ENCODE measurements around the gene GALNT9.

Gene GALNT9

DNA sequence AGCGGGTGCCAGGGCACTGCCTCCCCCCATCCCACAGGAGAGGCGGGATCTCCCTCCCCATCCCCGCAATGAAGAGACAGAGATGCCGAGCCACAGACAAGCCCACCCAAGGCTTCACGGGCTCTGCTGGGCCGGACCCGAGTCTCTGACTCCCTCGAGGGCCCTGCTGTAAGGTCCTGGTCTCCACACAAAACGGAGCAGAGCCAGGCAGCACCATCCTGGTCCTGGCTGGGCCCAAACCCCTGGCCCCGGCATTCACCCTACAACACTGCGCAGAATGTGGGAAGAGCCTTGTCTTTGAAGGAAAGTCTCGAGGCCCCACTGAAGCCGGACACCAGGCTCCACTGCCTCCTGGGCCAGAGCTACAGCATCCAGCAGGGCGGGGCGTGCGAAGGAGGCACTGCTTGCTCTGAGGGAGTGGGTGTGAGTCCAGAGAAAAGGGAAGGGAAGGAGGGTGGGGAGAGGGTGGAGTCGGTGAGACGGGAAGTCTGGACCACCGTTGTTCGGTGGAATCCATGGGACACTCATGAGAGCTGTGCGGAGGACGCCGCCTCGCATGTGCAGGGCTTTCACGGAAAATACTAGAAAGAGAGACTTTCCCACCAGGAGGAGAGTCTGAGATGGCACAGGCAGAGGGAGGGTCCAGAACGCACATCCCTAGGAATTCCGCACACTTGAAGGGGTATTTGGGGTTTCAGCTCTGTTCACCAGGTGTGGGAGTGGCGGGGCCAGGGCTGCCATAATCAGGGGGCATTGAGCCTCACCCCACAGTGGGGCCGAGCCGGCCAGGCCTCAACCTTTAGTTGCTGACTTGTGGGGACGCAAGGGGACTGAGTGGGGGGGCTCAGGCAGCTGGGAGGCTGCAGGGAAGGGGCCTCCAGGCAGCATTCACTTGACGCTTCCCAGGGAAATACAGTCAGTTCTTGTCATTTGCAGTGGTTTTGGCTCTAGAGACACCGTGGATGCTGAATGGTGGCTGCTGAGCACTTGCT is 36.8 kb downstream of the GALNT9 start:
- ATAC-seq = no peak

DNA sequence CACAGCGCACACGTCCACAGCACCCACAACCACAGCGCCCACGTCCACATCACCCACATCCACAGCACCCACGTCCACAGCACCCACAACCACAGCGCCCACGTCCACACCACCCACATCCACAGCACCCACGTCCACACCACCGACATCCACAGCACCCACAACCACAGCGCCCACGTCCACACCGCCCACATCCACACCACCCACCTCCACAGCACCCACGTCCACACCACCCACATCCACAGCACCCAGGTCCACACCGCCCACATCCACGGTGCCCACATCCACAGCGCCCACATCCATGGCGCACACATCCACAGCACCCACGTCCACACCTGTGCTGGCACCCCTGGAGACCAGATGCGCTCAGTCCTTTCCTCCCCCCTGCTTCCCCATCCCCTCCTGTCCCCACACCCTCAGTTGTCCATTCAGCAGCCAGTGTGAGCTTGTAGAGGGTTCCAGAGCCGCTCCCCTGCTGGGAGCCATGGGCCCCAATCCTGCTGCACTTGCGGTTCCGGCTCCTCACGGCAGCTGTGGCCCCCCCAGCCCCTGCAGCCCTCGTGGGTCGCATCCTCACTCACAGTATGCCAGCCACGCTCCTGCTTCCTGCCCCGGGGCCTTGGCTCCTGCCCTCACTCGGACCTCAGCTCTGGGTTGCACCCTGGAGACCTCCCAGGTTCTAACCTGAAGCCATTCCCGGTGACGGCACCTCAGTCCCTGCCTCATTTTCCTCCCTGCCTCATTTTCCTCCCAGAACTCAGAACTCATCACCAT is 37.8 kb downstream of the GALNT9 start:
- ATAC-seq = no peak

DNA sequence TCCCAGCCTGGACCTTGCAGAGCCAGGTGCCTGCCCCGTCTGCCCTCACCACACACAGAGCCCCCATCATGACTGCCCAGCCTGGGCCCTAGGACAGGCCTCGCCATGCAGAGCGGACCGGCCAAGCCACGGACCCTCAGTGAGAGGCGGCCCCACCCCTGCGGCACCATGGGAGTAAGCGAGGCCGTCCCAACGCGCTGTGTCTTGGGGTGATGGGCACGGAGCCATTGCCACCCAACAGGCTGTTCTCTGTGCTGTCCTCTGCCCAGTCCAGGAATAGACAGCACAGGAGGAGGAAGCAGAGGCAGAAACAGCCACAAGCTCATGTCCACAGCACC is 39.2 kb downstream of the GALNT9 start:
- ATAC-seq = no peak

DNA sequence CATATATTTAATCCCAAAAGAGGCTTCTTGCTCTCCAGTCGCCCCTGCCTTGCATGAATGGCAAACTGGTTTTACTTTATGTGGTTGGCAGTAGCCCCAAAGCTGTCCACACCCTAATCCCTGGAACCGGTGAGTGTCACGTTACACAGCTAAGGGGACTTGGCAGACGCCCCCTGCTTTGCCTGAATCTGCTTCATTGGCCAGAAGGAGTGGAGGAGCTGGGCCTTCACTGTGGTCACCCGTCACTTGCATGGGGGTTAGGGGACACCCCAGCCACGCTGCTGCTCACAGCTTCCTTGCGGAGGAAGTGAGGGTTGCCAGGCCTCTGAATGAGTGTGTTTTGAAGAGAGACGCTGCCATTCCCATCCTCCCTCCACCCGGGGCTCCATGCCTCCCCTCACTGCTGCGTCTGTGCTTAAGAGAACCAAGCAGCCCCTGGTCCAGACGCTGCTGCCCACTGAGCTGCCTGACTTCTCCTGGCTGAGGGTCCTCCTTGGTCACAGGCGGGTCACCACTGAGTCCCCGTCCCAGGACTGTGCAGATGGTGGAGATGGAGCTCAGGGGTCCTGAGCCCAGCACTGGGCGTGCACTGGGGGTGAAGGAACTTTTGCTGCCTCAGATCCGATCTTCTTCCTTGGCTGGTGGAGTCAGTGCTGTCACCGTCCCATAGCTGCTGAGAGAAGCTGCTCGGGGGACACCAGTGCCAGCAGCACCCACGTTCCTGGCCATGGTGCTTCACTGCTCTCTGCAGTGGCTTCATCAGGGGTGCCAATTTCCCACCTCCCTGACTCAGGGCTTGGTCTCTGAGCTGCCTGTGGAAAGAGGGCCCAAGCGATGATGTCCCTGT is 39.8 kb downstream of the GALNT9 start:
- no peak for ATAC-seq

DNA sequence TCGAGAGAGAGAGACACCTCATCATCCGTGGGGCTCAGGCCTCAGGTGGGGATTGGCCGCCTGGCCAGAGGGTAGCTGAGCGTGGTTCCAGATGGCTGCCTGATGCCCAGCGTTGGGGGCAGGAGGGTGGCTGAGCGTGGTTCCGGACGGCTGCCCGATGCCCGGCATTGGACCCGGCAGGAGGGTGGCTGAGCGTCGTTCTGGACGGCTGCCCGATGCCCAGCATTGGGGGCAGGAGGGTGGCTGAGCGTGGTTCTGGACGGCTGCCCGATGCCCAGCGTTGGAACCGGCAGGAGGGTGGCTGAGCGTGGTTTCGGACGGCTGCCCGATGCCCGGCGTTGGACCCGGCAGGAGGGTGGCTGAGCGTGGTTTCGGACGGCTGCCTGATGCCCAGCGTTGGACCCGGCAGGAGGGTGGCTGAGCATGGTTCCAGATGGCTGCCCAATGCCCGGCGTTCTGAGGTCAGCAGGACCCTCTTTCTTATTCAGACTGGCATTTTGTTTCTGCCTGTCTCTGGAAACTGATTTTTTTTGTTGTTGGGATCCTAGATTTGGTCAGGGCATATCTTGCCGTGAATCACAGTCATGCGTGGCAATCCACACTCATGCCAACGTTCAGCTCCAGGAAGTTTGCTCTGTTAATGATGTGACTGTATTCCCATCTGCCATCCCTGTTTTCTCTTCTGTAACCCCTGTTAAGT is 40.7 kb downstream of the GALNT9 start:
- ATAC-seq = no peak

DNA sequence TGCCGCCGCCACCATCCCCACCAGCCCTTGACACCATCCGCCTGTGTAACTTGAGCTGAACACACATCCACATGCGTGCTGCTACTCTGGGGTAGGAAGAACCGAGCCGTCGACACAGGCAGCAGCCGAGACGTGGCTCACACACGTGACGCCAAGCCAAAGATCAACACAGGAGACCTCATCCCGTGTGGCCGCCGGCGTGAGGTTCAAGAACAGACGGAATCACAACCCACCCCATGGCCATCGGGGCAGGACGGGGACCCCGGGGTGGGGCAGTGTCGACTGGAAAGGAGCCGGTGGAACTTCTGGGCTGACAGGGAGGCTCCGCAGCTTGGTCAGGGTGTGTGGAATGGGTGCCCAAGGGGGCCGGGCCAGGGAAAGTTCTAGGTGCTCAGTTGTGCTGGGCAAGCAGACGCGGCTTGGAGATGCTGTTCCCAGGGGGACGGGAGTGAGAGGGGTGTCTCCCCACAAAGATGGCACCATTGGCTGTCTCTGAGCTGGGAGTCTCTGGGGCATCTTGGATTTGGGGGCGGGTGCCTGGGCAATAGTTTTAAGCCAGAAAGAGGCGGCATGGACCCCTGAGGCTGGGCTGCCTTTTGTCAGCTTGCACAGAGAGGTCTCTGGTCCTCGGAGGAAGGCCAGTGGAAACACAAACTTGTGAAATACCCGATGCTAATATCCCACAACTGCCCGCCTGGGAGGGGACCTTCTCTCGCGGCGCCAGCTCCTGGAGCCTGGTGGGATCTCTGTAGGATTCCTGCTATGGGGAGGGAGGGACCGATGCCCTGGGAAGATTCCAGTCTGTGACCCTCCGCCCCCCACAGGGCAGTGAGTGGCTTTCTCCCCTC is 41.8 kb downstream of the GALNT9 start:
- ATAC-seq = no peak

DNA sequence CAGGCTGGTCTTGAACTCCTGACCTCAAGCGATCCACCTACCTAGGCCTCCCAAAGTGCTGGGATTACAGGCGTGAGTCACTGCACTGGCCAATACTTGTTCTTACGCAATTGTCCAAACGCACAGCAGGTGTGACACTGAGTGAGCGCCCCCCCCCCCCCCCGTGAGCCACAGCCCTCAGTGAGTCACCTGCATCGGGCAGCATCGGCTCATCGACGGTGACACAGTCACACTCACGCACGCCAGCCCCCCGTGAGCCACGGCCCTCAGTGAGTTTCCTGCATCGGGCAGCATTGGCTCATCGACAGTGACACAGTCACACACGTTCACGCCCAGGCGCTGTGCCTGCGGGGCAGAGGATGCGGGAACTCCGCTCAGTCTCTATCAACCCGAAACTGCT is 42.5 kb downstream of the GALNT9 start:
- ATAC-seq = no peak

DNA sequence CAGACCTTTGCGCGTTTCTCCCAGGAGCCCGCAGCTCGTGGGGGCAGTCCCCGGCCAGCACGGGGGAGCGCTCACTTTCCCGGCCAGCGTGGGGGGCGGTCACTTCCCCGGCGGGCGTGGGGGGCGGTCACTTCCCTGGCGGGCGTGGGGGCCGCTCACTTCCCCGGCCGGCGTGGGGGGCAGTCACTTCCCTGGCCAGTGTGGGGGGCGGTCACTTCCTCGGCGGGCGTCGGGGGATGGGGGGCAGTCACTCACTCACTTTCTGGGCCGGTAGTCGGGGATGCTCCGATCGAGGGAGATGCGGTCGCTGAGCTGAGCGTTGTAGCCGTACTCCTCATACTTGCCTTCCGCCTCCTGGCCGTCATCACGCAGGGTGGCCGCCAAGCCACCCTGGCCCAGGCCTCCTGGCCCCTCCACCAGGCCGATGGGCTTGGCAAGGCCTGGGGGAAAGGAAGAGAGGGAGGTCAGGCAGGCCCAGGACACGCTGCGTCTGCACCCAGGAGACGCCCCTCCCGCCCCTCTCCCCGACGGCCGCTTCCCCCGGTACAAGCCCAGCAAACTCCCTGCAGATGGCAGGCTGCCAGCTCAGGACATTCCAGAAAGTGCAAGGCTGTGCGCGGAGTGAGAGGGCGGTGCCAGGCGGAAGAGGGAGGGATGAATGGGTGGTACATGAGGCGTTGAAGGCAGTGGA is 43.3 kb downstream of the GALNT9 start:
- no peak for ATAC-seq

DNA sequence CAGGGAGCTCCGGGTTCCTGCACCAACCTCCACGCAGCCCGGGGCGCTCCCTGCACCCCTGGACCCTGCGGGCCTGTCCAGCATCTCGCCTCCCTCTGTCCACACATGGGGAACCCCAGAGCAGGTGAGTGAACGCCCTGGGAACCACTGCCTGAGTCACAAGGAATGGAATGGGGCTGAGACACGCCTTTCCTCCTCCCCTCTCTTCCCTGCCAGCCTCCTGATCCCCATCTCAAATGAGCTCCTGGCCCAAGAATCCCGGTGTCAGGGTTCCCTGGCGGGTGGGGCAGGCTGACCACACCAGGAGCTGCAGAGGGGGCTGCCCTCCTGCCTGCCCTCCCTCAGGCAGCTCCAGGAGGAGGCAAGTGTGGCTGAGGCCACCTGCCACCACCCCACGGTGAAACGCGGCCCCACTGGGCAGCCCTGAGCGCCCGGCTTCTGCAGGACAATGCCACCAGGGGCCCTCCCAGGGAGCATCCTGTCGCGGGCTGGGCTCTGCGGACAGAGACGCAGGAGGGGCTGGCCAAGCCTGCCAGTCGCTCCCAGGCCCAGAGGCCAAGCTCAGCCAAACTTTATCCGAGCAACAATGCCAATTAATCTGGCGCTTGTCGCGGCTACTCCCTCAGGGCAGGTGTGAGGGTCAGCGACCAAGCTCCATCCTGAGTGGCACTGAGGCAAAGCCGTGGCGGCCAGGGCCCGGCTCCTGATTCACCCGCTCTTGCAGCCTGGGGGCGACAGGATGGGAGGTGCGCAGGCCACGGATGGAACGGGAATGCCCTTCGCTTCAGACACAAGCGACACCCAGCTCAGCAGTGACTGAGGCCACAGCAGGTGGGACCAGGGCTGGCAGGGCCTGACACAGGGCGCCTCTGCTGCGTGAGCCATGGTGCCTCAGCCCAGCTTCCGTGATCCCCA is 44.3 kb downstream of the GALNT9 start:
- ATAC-seq = no peak

DNA sequence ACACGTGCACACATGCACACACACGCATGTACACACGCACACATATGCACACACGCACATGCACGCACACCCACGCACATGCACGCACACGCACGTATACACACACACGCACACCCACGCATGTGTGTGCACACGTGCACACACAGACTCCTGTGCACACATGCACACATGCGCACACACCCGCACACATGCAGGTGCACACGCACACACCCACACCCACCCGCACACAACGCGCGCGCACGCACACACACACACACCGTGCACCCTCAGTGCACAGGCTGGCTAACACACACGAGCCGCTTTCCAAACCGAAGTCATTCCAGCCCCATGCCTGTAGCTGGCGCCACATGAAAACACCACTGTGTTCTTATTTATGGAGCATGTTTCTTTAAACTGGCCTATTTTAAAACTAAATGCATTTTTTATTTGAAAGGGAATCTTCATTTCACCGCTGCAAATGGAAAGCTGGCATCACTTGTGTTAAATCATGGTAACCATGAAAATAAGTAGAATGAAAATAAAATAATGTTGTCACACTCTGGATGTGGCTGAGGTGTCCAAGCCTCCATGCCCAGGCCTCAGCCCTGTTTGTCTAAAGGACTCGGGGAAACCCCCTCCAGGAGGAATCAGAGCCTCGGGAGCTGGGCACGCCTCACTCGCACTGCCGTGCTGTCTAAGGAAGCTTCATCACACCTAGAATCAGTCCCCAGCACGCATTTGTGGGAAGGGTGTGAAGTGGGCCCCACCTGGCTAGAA is 45.1 kb downstream of the GALNT9 start:
- ATAC-seq = no peak

DNA sequence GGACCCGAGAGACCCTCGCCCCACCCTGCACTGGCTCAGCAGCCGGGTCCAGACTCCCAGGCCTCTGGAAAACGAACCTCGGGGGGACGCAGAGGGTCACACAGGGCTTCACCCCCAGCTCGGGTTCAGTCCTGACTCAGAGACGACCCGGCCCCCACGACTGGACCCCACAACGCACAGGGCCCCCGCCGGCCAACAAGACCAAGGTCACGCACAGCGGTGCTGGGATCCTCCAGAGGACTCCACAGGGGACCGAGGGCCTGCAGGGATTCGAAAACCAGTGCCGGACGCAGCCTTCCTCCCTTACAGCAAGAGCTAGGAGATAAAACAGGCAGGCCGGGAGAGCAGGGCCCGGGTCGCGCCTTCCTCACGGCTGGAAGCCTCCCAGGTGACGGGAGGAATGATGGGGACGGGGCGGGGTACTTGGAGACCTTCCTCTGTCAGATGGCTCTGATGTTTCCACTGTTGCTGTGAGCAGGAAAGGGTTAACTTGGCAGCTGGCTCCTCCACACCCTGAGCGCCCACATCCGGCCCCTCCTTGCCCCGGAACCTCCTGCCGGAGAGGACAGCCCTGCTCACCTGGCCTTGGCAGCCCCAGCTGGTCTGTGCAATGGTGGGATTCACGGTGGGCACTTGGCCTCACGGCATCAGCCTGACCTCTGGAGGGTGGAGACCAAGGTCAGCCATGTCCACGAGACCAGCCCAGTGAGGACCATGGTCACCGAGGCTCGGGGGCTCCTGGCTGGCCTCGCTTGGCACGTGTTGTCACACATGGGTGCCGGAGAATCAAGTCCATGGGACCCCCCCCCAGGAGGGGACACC is 46.2 kb downstream of the GALNT9 start:
- ATAC-seq = no peak

DNA sequence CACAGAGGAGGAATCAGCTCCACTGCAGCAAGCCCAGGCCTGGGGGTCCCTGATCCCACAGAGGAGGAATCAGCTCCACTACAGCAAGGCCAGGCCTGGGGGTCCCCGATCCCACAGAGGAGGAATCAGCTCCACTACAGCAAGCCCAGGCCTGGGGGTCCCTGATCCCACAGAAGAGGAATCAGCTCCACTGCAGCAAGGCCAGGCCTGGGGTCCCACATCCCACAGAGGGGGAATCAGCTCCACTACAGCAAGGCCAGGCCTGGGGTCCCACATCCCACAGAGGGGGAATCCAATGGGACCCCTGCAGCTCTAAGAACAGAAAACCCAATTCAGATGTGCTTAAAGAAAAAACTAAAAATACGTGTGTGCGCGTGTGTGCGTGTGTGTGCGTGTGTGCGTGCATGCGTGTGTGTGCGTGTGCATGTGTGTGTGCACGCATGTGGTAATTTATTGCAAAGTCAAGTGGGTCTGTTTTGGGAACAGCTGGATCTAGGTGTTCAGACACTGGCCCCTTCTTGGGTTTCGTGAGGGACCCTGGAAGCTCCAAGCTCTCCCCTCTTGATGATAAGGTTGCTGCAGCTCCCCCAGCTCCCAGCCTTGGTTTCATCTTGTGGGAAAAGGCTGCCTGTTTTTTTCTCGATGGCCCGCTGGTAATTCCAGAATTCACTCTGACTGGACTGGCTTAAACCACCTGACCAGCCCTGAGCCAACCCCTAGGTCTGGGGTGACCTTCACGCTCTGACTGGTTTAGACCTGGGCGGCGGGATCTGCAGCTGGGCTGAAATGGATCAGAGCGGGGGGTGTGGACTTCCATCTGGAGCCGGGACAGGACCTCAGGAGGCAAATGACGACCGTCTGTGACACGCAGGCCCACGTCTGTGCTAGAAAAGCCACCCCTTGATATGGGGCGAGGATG is 47.1 kb downstream of the GALNT9 start:
- no peak for ATAC-seq

DNA sequence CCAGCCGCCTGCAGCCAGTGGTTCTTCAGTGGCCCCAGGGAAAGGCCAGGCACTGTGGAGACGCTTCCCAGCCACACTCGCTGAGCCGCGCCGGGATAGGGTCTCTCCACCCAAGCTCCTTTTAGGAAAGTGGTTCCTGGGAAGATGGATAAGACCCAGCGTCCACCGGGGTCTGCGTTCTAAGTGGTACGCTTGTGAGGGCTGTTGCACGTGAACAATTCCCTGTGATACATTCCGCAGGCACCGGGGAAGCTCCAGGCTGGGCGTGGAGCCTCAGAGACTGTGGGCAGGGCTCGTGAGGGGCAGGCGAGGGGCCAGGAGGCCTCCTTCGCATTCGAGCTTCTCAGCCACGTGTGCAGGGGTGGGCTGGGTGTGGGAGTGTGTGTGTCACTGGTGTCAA is 48.4 kb downstream of the GALNT9 start:
- no peak for ATAC-seq

DNA sequence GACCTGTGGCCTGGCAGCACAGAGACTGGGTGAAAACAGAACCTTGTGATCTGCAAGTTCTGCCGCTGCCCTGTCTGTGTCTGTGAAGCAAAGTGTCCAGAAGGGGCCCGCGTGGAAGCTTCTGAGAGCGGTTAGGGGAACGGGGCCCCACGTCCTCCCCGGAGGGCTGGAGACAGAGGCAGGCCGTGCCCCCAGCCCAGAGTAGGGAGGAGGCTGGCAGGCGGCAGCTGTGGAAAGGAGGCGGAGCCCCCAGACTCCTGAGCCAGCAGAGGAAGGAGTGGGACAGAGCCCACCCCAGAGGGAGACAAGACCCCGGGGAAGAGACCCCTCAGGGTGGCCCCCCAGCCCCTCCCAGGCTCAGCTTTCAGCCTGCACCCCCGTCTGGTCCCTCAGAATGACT is 49.0 kb downstream of the GALNT9 start:
- no peak for ATAC-seq

DNA sequence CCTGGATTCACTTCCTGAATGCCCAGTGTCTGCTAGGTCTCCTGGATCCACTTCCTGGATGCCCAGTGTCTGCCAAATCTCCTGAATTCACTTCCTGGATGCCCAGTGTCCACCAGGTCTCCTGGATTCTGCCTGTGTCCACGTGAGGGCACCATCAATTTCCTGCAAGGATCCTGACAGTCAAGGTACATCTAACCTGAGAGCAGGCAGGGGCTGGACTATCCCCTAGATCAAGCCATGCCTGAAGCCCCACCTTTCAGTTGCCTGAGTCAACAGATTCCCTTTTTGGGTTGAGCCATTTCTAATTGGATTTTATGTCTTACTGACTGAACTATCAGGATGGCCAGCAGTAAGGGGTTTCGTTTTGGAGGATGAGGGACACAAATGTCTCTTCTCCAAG is 49.5 kb downstream of the GALNT9 start:
- no peak for ATAC-seq

DNA sequence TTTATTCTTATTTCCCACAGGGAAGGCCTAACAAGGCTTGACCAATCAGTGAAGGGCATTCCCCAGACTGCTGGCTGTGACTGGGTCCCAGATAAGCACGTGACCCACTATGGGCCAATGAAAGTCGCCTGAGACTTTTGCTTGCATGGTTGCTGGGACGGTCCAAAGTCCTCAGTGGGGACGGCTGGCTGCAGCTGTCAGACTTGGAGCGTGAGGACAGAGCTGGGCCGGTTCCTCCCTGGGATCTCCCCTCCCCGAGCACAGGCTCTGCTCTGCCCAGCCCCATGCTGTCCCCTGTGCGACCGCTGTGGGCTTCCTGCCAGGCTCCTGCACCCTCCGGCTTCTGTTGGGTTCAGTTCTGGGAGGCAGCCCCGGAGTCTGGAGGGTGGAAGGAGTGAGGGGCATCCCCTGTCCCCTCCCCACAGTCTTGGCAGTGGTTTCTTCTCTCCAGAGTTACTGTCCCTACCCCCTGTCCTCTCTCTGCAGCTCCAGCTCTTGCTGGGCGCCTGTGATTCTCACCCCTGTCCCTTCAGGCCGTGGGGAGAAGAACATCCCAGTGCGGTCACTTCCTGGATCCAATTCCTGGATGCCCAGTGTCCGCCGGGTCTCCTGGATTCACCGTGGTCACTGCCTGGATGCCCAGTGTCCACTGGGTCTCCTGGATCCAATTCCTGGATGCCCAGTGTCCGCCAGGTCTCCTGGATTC is 50.1 kb downstream of the GALNT9 start:
- no peak for ATAC-seq

All from activated CD4-positive, CD25-positive, alpha-beta regulatory T cell treated with anti-CD3 and anti-CD28 coated beads, Interleukin-2, amount 50 U/mL, for 24 hours (primary cell).